Liver (tissue), 9 donors: ENCODE results near the gene RERE. TPM values are rescaled to one million over a fixed set of nuclear protein-coding genes. Genes with fewer than 3 reads are reported as not detected.
A peak's percentile ranks its signal among the peaks of the same experiment; 100 is the strongest.

Experiments
- DNase-seq: peaks from one replicate; pipeline ENCODE4 v3.0.0-alpha.2; 2017; ENCODE audit warnings: low spot score
- H3K27ac ChIP-seq, 2 donors: one replicate each; pipeline ENCODE4 v1.7.0; 2013; ENCODE audit warnings: inconsistent platforms in 2 of 2, low read length in 2 of 2, control low read depth in 1 of 2, low read depth in 1 of 2, mild to moderate bottlenecking in 1 of 2
- H3K27me3 ChIP-seq, 4 donors: one replicate each; pipeline versions ENCODE4 v1.6.1 to v1.7.0; 2013; ENCODE audit warnings: low read length in 3 of 4, inconsistent platforms in 1 of 4, mild to moderate bottlenecking in 1 of 4, moderate library complexity in 1 of 4; ENCODE audit not compliant: control insufficient read depth in 4 of 4, insufficient read depth in 4 of 4
- H3K36me3 ChIP-seq, 4 donors: one replicate each; pipeline versions ENCODE4 v1.6.1 to v1.7.0; 2013; ENCODE audit warnings: low read length in 3 of 4, mild to moderate bottlenecking in 3 of 4, low read depth in 1 of 4, moderate library complexity in 1 of 4; ENCODE audit not compliant: control insufficient read depth in 4 of 4, insufficient read depth in 3 of 4
- H3K4me1 ChIP-seq, 4 donors: one replicate each; pipeline versions ENCODE4 v1.6.1 to v1.7.0; 2013; ENCODE audit warnings: low read length in 3 of 4, mild to moderate bottlenecking in 3 of 4, moderate library complexity in 1 of 4; ENCODE audit not compliant: control insufficient read depth in 4 of 4, insufficient read depth in 4 of 4
- H3K4me3 ChIP-seq, 3 donors: one replicate each; pipeline versions ENCODE4 v1.6.1 to v1.7.0; 2013; ENCODE audit warnings: low read length in 3 of 3, control low read depth in 1 of 3, low read depth in 1 of 3, mild to moderate bottlenecking in 1 of 3
- H3K9ac ChIP-seq, 2 donors: one replicate each; pipeline ENCODE4 v1.7.0; 2013; ENCODE audit warnings: low read length in 2 of 2, mild to moderate bottlenecking in 2 of 2, moderate library complexity in 2 of 2, control low read depth in 1 of 2, low read depth in 1 of 2
- H3K9me3 ChIP-seq, 4 donors: one replicate each; pipeline versions ENCODE4 v1.6.1 to v1.7.0; 2013; ENCODE audit warnings: low read length in 3 of 4; ENCODE audit not compliant: control insufficient read depth in 4 of 4
- ATF3 ChIP-seq: IDR thresholded peaks from 2 replicates; pipeline ENCODE4 v1.6.1; 2016; ENCODE audit warnings: antibody characterized with exemption
- CTCF ChIP-seq: fragments of 150-350 bp; IDR thresholded peaks from 2 replicates; pipeline ENCODE4 v1.5.1; 2017; ENCODE audit warnings: improper control_type of control experiment, low read depth, low read length; ENCODE audit not compliant: missing input control
- EGR1 ChIP-seq, 2 donors: IDR thresholded peaks; 2 replicates each; pipeline ENCODE4 v1.6.1; 2016 to 2018; ENCODE audit warnings: antibody characterized with exemption in 2 of 2, low read depth in 2 of 2
- FOXA1 ChIP-seq: IDR thresholded peaks from 2 replicates; pipeline ENCODE4 v1.6.1; 2016; ENCODE audit warnings: antibody characterized with exemption
- FOXA2 ChIP-seq: IDR thresholded peaks from 2 replicates; pipeline ENCODE4 v1.6.1; 2016; ENCODE audit warnings: antibody characterized with exemption
- GABPA ChIP-seq, 2 donors: IDR thresholded peaks in 1 of 2; conservative IDR thresholded peaks in 1 of 2; 2 replicates each; pipeline ENCODE4 v1.6.1; 2016; ENCODE audit warnings: antibody characterized with exemption in 2 of 2, mild to moderate bottlenecking in 1 of 2, moderate library complexity in 1 of 2
- HNF4A ChIP-seq, 2 donors: conservative IDR thresholded peaks; 2 replicates each; pipeline ENCODE4 v1.6.1; 2016; ENCODE audit warnings: antibody characterized with exemption in 2 of 2, mild to moderate bottlenecking in 2 of 2
- HNF4G ChIP-seq: IDR thresholded peaks from 2 replicates; pipeline ENCODE4 v1.6.1; 2016; ENCODE audit warnings: antibody characterized with exemption
- JUND ChIP-seq, 2 donors: IDR thresholded peaks; 2 replicates each; pipeline ENCODE4 v1.6.1; 2016; ENCODE audit warnings: antibody characterized with exemption in 2 of 2
- MAX ChIP-seq: IDR thresholded peaks from 2 replicates; pipeline ENCODE4 v1.6.1; 2016; ENCODE audit warnings: antibody characterized with exemption
- NR2F2 ChIP-seq: IDR thresholded peaks from 2 replicates; pipeline ENCODE4 v1.6.1; 2016; ENCODE audit warnings: antibody characterized with exemption
- RAD21 ChIP-seq, 2 donors: IDR thresholded peaks; 2 replicates each; pipeline ENCODE4 v1.6.1; 2016; ENCODE audit warnings: antibody characterized with exemption in 2 of 2, mild to moderate bottlenecking in 2 of 2
- REST ChIP-seq: IDR thresholded peaks from 2 replicates; pipeline ENCODE4 v1.6.1; 2016; ENCODE audit warnings: antibody characterized with exemption, mild to moderate bottlenecking
- RXRA ChIP-seq, 2 donors: IDR thresholded peaks; 2 replicates each; pipeline ENCODE4 v1.6.1; 2017 to 2018; ENCODE audit warnings: antibody characterized with exemption in 2 of 2, mild to moderate bottlenecking in 1 of 2
- SP1 ChIP-seq: IDR thresholded peaks from 2 replicates; pipeline ENCODE4 v1.6.1; 2018; ENCODE audit warnings: antibody characterized with exemption, mild to moderate bottlenecking
- TAF1 ChIP-seq: conservative IDR thresholded peaks from 2 replicates; pipeline ENCODE4 v1.6.1; 2016; ENCODE audit warnings: antibody characterized with exemption, mild to moderate bottlenecking
- YY1 ChIP-seq: IDR thresholded peaks from 2 replicates; pipeline ENCODE4 v1.6.1; 2016; ENCODE audit warnings: antibody characterized with exemption, mild to moderate bottlenecking
- ZBTB33 ChIP-seq: IDR thresholded peaks from 2 replicates; pipeline ENCODE4 v1.6.1; 2016; ENCODE audit warnings: antibody characterized with exemption
- WGBS: extraction: QIAGEN DNeasy Blood & Tissue Kit; methylation state at CpG from one replicate; pipeline ENCODE4 v1.1.7; 2013; 5-methylcytosine and 5-hydroxymethylcytosine counted together
- polyA plus RNA-seq, 2 donors: library from polyadenylated mRNA; stranded (reverse) in 1 of 2; unstranded in 1 of 2; fragments of 200-250 nt in 1 of 2; fragments of >200 nt in 1 of 2; fragmentation: Nextera tagmentation in 1 of 2; extraction: Ambion mirVana in 1 of 2; gene quantifications; one replicate each; pipeline versions ENCODE4 v1.2.1 to v1.2.3, GENCODE V29; 2013 to 2015
- total RNA-seq, 2 donors: library from RNA; depleted of rRNA; stranded (reverse); fragments of >200 nt; gene quantifications; one replicate each; pipeline ENCODE4 v1.2.3, GENCODE V29; 2014
- donor health status: healthy.
- donor health status: healthy.
- donor health status: healthy.
- donor health status: healthy.
- donor health status: healthy.

The RERE gene
- total and polyA plus RNA-seq, 4 donors = 9.8 to 49.1 (median 24.8) TPM

GRCh38 chr1:8862528-8862927 lies 45.1 kb upstream of the RERE start:
- WGBS = 91% methylated on average over 4 of the region's 4 CpGs
- Histone ChIP-seq H3K27me3 (no peaks in the 10 kb centered on the region), H3K9ac (no peak overlapping the region), H3K27ac (no peak overlapping the region), H3K36me3 (peaks cover 41 to 79% (median 65%) of the 10 kb centered on the region in 4 donors), H3K9me3 (no peaks in the 10 kb centered on the region), H3K4me1 (peaks cover 0 to 18% (median 14%) of the 10 kb centered on the region in 4 donors), H3K4me3 (no peak overlapping the region)
- no peak for DNase-seq
- no peak for TF ChIP-seq MAX
- TF ChIP-seq CTCF = peak; percentile 30
- TF ChIP-seq FOXA1 = no peak
- peak in 1 of 2 donors; percentile 51 for TF ChIP-seq RAD21 (IDR thresholded peaks at IDR 0.05)

- WGBS = 90% methylated on average over 21 of the region's 21 CpGs
These were observed 43.5 kb upstream of the RERE start for GRCh38 chr1:8860738-8861516.

More at GRCh38 chr1:8860738-8861516, 43.5 kb upstream of the RERE start:
- no peak for DNase-seq
- no peaks in the 10 kb centered on the region for H3K27me3 ChIP-seq
- TF ChIP-seq GABPA (IDR thresholded peaks at IDR 0.05 in 1 of 2, conservative IDR thresholded peaks at IDR 0.05 in 1 of 2) = no peak
- TF ChIP-seq SP1 = no peak
- no peak for TF ChIP-seq RAD21 (IDR thresholded peaks at IDR 0.05)
- no peak for TF ChIP-seq YY1
- TF ChIP-seq EGR1 (IDR thresholded peaks at IDR 0.05; ENCODE audit: low read depth in 2 of 2) = no peak
- TF ChIP-seq HNF4A (conservative IDR thresholded peaks at IDR 0.05) = no peak
- TF ChIP-seq ATF3 = no peak
- no peak for TF ChIP-seq HNF4G
- no peak for TF ChIP-seq TAF1
- TF ChIP-seq RXRA (IDR thresholded peaks at IDR 0.05) = no peak
- TF ChIP-seq NR2F2 = no peak
- TF ChIP-seq REST = no peak
- no peak for TF ChIP-seq CTCF
- TF ChIP-seq FOXA1 = no peak
- no peak for TF ChIP-seq ZBTB33
- no peak for TF ChIP-seq JUND (IDR thresholded peaks at IDR 0.05)
- TF ChIP-seq FOXA2 = no peak
- H3K4me3 ChIP-seq = no peak overlapping the region
- H3K9me3 ChIP-seq = no peaks in the 10 kb centered on the region
- H3K27ac ChIP-seq = no peak overlapping the region
- H3K4me1 ChIP-seq = peaks cover 0 to 23% (median 18%) of the 10 kb centered on the region in 4 donors
- no peak overlapping the region for H3K9ac ChIP-seq
- H3K36me3 ChIP-seq = peaks cover 33 to 69% (median 51%) of the 10 kb centered on the region in 4 donors
